ENCODE measurements around the gene RSPRY1. TPM values are rescaled to one million over a fixed set of nuclear protein-coding genes. Genes with fewer than 3 reads are reported as not detected.

RSPRY1 gene
- total RNA-seq, 6 experiments from 2014 or later: 38.8 to 51.9 (median 47.7) TPM

GRCh38 chr16:57140931-57141668, 45.0 kb upstream of the RSPRY1 start:
- no peaks in the 10 kb centered on the region for H3K36me3 Mint-ChIP-seq (ENCODE audit: low read depth)
- TF ChIP-seq CTCF (IDR thresholded peaks at IDR 0.05): no peak
- peaks cover 14% of the 10 kb centered on the region for H3K4me1 Mint-ChIP-seq (ENCODE audit: low read depth)
- H3K27me3 Mint-ChIP-seq (ENCODE audit: insufficient read depth): peaks cover 1% of the 10 kb centered on the region
- no peak overlapping the region for H3K4me3 Mint-ChIP-seq
- no peaks in the 10 kb centered on the region for H3K9me3 Mint-ChIP-seq
- no peak for DNase-seq
- no peak overlapping the region for H3K27ac Mint-ChIP-seq

GRCh38 chr16:57141822-57142631, 44.1 kb upstream of the RSPRY1 start:
- no peak for TF ChIP-seq CTCF (IDR thresholded peaks at IDR 0.05)
- Mint-ChIP-seq H3K36me3 (ENCODE audit: low read depth) (no peaks in the 10 kb centered on the region), H3K4me1 (ENCODE audit: low read depth) (peaks cover 17% of the 10 kb centered on the region), H3K27ac (no peak overlapping the region), H3K4me3 (no peak overlapping the region), H3K27me3 (ENCODE audit: insufficient read depth) (peaks cover 1% of the 10 kb centered on the region), H3K9me3 (no peaks in the 10 kb centered on the region)
- no peak for DNase-seq

- H3K27me3 Mint-ChIP-seq (ENCODE audit: insufficient read depth): peaks cover 5% of the 10 kb centered on the region
- DNase-seq: no peak
- no peaks in the 10 kb centered on the region for H3K36me3 Mint-ChIP-seq (ENCODE audit: low read depth)
- H3K4me3 Mint-ChIP-seq: no peak overlapping the region
- peaks cover 30% of the 10 kb centered on the region for H3K4me1 Mint-ChIP-seq (ENCODE audit: low read depth)
- no peak overlapping the region for H3K27ac Mint-ChIP-seq
- TF ChIP-seq CTCF (IDR thresholded peaks at IDR 0.05): no peak
- no peaks in the 10 kb centered on the region for H3K9me3 Mint-ChIP-seq
Measured at GRCh38 chr16:57143149-57143921, 42.8 kb upstream of the RSPRY1 start.

GRCh38 chr16:57144027-57144426, 42.1 kb upstream of the RSPRY1 start:
- no peak for TF ChIP-seq CTCF (IDR thresholded peaks at IDR 0.05)
- no peak for DNase-seq
- Mint-ChIP-seq H3K4me3 (no peak overlapping the region), H3K4me1 (ENCODE audit: low read depth) (peaks cover 35% of the 10 kb centered on the region), H3K9me3 (no peaks in the 10 kb centered on the region), H3K36me3 (ENCODE audit: low read depth) (no peaks in the 10 kb centered on the region), H3K27ac (no peak overlapping the region), H3K27me3 (ENCODE audit: insufficient read depth) (peaks cover 5% of the 10 kb centered on the region)

Measured in HFFc6 (cell line).